NCI-H526 (cell line): ENCODE data around the gene GABBR2.
"Not testable (repeated sequence)": the region's sequence is repeated elsewhere in the genome, so short reads cannot be mapped to it uniquely, and the experiment has no call there.

Source experiments
- DNase-seq, 2 experiments: peaks; one replicate each; lab custom pipeline; 2025; lab: John Stamatoyannopoulos, UW

The GABBR2 gene

DNA sequence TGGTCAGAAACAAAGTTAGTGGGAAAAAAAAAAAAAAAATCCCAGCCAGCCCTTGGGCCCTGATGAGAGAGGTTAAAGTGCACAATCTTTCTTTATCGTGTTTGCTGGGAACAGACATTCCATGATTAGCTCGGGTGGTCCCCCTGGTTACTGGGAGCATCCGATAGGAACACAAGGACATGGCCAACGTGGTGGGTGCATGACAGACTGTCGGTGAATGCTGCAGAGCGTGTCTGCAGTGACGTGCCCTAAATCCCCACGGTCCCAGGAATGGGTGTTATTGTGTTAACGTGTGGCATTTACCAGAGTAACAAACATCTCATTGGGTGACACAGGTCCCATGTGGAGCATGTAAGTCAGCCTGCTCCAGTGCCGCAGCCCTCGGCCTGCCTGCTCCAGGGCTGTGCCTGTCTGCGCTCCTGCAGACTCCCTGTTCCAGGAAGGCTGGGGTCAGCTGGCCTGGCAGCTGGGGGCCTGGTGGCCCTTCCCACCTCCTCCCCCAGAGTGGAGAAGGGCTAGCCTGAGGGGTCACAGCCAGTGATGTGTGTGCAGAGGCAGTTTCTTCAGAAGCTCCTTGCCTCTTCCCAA is 419.0 kb downstream of the GABBR2 start:
- DNase-seq: no peak

DNA sequence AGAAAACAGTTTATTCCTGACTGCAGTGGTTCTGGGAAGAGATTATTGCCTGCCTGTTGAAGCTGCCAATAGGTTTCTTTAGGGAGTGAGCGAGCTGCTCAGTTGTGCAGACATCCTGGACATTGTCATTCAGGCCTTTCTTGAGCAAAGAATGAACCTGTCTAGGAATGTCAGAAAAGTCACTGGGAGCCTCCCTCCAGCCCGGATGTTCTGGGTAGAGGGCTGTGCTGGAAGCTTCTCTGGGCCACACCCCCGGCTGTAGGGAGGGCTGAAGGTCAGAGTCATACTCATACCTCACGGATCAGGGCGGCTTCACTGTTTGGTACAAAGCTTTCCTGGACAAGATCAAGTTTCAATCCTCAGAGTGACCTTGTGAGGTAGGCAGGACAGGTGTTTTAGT is 419.9 kb downstream of the GABBR2 start:
- DNase-seq: no peak

DNA sequence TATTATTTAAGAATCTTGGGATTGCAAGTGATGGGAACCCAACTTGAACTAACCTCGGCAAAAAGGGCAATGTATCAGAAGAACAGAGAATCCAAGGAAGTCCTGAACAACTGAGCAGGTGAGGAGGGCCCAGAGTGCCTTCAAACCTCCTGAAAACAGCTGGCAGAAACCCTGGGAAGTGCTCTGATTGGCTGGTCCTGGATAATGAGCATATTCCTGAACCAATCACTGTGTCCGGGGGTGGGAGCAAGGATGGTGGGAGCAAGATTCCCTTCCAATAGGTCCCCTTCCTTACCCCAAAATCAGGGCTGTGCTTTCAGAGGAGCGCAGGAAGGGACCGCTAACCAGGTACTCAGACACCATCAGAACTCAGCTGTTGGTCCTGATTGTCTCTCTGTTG is 421.4 kb downstream of the GABBR2 start:
- peak in 1 of 2 experiments; percentile 2 for DNase-seq

DNA sequence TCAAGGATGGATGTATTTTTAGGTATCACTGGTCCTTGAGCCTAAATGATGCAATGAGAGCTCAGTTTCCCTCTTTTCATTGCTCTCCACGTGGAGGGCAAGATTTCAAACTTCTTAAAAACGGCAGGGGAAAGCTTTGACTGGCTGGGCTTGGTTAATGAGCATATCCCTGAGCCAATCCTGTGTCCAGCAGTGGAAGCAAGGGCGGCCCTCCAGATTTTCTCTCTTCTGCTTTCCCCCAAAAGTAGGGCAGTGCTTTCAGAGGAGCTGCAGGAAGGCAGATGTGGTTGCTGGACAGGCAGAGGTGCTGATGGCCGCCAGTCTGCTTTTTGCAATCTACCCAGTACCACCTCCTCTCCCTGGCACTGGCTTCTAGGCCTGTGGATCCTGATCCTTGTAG is 423.3 kb downstream of the GABBR2 start:
- no peak for DNase-seq

DNA sequence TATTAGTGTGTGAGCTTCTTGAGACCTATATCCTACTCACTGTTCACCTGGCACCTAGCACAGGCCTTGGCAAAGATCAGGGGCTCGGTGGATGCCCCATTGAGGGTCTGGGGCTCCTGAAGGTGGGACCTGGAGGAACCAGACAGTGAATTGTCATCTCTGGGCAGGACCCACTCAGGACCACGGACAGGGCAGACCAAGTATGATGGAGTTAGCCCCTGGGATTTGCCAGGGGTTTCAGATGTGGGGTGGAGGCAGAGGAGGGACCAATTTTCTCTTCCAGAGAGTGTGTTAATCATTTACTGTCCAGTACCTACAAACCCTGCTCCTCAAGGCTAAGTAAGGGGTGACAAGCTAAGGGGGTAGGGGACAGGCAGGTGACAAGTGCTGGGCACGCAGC is 424.0 kb downstream of the GABBR2 start:
- no peak for DNase-seq

DNA sequence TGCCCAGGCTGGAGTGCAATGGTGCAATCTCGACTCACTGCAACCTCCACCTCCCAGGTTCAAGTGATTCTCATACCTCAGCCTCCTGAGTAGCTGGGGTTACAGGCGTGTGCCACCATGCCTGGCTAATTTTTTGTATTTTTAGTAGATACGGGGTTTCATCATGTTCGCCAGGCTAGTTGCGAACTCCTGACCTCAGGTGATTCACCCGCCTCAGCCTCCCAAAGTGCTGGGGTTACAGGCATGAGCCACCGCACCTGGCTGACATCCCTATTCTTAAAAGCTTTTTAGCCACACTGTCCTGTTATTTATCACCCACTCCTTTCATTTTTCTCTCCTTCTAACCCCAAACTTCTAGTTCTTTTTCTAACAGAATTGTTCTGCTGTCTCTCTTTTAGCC is 425.6 kb downstream of the GABBR2 start:
- not testable (repeated sequence) for DNase-seq

DNA sequence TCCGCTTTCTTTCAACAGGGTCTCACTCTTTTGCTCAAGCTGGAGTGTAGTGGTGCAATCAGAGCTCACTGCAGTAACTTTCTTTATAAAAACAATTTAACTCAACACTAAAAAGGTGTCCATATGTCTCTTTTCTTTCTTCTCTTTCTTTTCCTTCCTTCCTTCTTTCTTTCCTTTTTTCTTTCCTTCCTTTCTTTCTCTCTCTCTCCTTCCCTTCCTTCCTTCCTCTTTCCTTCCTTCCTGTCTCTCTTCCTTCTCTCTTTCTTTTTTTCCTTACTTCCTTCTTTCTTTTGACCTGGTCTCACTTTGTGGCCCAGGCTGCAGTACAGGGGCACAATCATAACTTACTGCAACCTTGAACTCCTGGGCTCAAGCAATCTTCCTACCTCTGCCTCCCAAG is 427.5 kb downstream of the GABBR2 start:
- no peak for DNase-seq

DNA sequence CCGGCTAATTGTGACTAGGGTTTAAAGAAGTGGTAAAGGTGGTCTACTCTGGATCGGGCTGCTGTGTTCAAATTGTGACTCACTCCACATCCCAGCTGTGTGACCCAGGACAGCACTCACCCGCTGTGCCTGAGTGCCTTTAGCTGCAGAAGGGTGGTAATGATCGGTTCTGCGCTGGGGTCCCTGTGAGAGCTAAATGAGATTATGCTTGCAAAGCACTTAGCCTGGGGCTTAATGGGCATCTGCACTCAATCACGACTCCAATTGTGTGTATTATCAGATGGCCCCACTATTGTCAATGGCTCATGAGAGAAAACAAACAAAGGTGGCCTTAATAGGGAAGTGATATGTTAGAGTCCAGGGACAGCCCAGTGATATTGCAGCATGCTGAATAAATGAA is 428.2 kb downstream of the GABBR2 start:
- peak in 1 of 2 experiments; percentile 1 for DNase-seq

DNA sequence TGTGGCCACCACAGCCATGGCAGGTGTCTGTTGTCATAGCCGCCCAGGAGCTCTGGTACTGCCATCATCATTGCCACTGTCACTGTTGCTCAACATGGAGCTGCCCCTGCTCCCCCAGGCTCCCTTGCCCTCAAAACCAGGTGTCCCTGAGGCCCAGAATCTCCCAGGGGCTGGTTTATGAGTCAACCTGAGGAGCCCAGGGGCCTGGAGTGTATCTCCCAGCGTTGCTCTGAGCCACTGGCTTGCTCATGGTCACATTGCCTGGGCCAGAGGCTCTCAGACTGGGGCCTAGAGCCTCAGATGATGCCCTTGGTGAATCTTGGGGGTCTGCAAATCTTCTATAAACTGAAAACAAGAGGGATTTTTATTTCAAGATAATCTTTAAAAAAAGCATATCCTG is 428.6 kb downstream of the GABBR2 start:
- no peak for DNase-seq

DNA sequence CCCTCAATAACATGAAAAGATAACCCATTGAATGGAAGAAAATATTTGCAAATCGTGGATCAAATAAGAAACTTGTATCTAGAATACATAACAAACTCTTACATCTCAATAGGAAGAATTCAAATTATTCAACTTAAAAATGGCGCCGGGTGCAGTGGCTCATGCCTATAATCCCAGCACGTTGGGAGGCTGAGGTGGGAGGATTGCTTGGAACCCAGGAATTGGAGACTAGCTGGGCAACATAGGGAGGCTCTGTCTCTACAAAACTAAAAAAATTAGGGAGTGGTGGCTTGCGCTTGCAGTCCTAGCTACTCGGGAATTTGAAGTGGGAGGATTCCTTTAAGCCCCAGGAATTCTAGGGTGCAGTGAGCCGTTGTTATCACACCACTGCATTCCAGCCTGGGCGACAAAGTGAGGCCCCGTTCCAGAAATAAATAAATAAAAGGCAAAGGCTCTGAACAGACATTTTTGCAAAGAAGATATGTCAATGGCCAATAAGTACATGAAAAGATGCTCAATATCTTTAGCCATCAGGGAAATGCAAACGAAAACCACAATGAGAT is 431.7 kb downstream of the GABBR2 start:
- DNase-seq: no peak

DNA sequence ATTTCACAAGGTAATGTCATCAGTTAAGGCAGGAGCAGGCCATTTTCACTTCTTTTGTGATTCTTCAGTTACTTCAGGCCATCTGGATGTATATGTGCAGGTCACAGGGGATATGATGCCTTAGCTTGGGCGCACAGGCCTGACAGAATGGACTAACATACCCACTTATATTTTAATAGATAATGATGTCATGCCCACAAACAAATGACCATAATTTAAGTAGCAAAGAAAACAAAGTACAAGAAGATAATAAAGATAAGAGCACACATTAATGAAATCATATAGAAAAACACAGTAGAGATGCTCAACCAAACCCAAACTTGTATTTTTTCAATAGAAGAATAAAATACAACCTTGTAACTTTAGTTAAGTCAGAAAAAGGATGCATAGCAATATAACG is 433.6 kb downstream of the GABBR2 start:
- no peak for DNase-seq

DNA sequence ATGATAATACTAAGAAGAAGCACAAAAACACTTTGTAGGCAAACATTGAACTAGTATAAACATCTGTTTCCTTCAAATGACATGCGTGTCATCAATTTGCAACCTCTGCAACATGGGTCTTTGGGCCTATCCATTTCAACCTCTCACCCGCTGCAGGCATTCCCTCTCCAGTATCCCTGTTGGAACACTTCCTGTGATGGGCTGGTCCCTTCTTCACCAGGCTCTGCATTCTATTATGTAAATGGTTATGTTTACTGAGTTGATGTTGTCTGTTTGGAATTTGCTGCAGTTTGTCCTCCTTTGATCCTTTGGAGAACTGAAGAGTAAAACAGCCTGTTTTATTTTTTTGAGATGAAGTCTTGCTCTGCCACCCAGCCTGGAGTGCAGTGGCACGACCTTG is 436.7 kb downstream of the GABBR2 start:
- DNase-seq: no peak

DNA sequence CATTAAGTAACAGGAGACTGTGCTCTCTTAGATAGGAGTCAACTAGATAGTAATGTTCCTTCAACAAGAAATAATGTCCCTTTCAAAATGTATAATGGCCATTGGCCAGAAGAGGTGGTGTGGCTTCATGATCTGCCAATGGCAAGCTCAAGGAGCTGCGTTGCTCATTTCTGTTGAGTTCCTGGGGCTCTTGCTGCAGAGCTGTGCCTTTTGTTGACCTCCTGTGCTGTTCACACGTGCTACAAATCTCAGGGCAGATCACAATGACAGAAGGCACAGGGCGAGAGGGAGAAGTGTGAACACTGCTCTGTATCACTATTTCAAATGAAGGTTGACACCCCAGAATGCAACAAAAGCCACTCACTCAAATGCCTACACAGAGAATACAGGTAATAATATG is 437.3 kb downstream of the GABBR2 start:
- no peak for DNase-seq

DNA sequence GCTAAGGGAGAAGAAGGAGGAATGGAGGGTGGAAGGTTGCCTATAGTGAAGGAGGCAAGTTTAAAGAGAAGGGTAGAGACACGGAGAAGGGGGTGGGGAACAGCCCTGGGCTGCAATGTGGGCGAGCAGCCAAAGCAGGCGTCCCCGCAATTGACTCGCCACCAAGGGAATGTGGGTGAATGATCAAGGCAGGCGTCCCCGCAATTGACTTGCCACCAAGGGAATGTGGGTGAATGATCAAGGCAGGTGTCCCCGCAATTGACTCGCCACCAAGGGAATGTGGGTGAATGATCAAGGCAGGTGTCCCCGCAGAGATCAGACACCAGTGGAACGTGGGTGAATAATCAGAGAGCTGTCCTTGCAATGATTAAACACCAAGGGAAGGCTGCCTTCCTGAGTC is 438.5 kb downstream of the GABBR2 start:
- not testable (repeated sequence) for DNase-seq

DNA sequence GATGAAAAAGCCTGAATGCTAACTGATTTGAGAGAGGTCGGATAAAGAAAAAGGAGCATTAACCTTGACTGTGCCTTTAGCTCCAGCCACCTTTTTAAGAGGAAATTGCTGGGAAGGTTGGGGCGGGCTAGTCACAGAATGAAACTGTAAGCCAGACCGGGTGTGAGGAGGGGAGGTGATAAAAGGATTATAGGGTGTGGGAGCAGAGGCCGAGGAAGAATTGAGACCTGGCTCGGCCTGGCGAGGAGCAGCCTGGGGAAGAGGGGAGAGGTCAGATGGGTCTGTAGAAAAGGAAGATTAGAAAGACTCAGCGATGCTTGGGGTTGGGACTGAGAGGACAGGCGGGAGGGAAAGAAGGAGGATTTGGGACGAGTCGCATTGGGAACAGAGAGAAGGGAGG is 439.1 kb downstream of the GABBR2 start:
- not testable (repeated sequence) for DNase-seq

DNA sequence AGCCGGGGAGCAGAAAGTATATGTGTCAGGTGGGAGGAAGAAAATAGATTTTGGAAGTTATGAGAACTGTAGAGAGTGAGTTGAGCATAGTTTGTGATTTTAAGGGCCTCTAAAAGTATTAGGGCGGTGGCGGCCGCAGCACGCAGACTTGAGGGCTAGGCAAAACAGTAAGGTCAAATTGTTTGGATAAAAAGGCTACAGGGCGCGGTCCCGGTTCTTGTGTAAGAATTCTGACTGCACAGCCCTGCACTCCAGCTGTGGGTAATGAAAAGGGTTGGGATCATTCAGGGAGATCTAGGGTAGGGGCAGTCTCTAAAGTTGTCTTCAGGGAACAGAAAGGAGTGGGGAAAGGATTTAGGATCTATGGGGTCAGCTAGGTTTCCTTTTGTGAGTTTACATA is 441.2 kb downstream of the GABBR2 start:
- not testable (repeated sequence) for DNase-seq

DNA sequence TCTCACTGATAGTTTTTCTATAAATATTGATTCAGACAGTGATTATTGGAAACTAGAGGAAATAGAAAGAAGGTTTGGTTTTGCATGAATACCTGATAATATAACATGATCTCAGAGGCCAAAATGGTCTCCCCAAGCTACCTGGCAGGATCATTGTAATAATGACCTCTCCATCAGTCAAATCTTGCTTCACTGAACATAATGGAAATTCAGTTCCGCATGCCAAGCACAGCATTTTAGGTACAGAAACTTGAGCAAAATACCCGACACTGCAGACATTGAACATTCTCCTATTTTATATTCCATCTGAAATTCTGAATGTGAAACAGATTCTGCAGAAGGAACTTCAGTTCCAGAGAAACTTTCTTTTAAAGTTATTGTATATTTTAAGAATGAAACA is 444.2 kb downstream of the GABBR2 start:
- DNase-seq: no peak

DNA sequence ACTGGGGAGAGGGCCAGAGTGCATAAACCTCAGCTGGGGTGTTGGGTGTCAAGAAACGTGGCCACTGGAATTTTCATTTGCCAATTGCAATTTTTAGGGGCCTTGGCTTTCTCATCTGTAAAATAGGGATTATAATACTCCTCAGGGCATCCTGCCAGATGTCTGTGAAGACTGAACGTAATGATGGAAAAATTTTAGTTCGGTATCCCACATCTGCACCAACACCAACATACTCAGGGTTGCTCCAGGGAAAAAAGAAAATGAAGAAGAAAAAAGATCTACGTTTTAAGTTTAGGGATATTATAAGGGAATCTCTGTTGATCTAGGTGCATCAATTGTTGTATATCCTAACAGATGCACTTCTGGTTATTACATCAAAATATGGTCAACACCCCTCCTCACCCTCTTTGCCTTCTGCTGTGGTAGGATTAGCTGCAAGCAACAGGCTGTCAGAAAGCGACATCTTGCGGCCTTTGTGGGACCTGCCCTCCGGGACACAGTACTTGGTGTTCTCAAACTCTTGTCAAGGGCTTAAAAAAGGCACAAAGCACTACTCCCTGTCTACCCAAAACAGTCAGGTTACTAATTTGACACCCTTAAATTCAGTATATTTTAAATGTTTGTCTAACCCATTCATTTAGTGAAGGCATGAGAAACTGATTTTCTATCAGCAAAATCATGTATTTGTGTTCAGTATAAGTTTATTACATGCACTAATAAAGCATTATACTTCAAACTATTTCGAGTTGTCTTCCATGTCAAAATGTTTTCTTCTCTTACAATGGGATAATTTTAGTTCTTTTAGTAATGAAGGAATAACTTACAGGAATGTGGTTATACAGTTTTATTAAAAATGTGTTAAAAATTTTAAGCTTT is 445.0 kb downstream of the GABBR2 start:
- DNase-seq: peak in 1 of 2 experiments; percentile 62

DNA sequence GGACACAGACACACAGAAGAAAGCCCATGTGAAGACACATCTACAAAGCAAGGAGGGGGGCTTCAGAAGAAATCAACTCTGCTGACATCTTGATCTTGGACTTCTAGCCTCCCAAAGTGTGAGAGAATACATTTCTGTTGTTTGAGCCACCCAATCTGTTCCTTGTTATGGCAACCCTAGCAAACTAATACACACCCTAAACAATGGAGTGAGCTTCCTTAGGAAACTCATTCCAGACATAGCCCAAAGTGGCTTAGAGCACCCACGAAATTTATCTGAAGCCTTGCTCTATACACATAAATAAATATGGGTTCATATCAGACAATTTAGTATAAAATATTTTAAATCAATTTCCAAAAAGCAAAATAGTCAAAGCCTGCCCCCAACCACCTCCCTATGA is 445.7 kb downstream of the GABBR2 start:
- DNase-seq: no peak

DNA sequence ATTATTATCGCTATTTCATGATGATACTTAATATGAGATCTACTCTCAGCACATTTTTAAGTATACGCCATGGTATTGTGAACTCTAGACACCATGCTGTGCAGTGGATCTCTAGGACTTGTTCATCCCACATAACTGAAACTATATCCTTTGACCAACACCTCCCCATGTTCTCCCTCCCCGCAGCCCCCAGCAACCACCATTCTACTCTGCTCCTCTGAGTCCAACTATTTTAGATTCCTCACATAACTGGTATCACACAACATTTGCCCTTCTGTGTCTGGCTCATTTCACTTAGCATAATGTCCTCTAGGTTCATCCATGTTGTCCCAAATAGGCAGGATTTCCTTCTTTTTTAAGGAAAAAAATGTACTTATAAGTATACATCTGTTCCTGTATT is 446.7 kb downstream of the GABBR2 start:
- DNase-seq: no peak

DNA sequence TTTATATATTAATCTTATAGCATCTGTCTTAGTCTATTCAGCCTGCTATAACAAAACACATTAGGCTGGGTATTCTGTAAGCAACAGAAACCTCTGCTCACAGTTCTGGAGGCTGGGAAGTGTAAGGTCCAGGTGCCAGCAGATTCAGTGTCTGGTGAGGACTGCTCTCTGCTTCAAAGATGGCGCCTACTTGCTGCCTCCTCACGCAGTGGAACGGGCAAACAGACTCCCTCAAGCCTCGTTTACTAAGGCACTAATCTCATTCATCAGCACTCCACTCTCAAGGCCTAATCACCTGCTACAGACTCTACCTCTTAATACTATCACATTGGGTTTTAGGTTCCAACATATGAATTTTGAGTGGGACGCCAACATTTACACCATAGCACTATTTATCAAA is 448.1 kb downstream of the GABBR2 start:
- DNase-seq: no peak

DNA sequence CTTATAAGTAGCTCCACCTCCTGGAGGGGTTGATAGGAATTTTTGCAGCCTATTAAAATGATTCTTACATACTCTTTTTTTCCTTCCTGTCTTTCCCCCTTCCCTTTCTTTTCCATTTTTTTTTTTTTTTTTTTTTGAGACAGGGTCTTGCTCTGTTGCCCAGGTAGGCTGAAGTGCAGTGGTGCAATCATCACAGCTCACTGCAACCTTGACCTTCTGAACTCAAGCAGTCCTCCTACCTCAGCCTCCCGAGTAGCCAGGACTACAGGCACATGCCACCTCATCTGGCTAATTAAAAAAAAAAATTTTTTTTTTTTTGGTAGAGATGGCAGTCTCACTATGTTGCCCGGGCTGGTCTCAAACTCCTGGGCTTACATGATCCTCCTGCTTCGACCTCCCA is 448.9 kb downstream of the GABBR2 start:
- DNase-seq: no peak

DNA sequence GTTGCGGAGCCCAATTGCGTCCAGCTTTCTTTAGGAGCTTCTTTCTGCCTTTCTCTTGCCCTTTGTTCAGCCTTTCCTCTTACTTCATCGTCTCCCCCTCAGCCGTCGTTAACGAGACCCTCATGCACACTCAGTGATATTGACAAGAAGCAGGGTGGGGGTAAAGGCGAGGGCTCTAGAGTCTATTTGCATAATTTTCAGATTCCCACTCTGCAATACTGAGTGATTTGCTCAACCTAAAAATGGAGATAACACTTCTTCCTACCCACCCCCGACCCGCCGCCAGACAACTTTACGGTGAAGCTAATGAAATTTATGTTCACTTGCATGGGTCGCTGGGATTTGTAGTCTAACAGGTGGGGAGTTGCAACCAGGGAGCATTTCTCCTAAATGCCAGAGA is 452.0 kb downstream of the GABBR2 start:
- peak; percentile 11 to 37 for DNase-seq
